HS-27A (cell line): ENCODE results near the gene CD27.
"Not testable (repeated sequence)": the region's sequence is repeated elsewhere in the genome, so short reads cannot be mapped to it uniquely, and the experiment has no call there.

Experiments
- DNase-seq: peaks from one replicate; pipeline ENCODE4 v3.0.0-alpha.2; 2012; ENCODE audit warnings: low read depth, missing footprints

The CD27 gene

GRCh38 chr12:6444704-6445688 is at the start of gene CD27:
Gene CD27 (plus strand): TSS chr12:6444955. CDS start chr12:6445096, 141 bp downstream.
- DNase-seq, result no peak

GRCh38 chr12:6396031-6396430 is 48.7 kb upstream of the CD27 start:
- DNase-seq, result no peak

GRCh38 chr12:6399884-6400644 is 44.7 kb upstream of the CD27 start:
- DNase-seq, result no peak

- DNase-seq, result no peak
Observed at GRCh38 chr12:6404390-6404789, 40.4 kb upstream of the CD27 start.

- no peak for DNase-seq
Observed at GRCh38 chr12:6405963-6406362, 38.8 kb upstream of the CD27 start.

GRCh38 chr12:6407236-6407954 is 37.4 kb upstream of the CD27 start:
- no peak for DNase-seq

GRCh38 chr12:6416596-6416995 is 28.2 kb upstream of the CD27 start:
- DNase-seq, result no peak

- no peak for DNase-seq
Observed at GRCh38 chr12:6418796-6419195, 26.0 kb upstream of the CD27 start.

- no peak for DNase-seq
Observed at GRCh38 chr12:6420364-6420763, 24.4 kb upstream of the CD27 start.

GRCh38 chr12:6423267-6424007 is 21.3 kb upstream of the CD27 start:
- peak; percentile 89 for DNase-seq

- DNase-seq, result no peak
Observed at GRCh38 chr12:6424008-6424347, 20.8 kb upstream of the CD27 start.

GRCh38 chr12:6424866-6425265 is 19.9 kb upstream of the CD27 start:
- no peak for DNase-seq

GRCh38 chr12:6425590-6426531 is 18.9 kb upstream of the CD27 start:
- DNase-seq, result no peak

- DNase-seq, result no peak
Observed at GRCh38 chr12:6426882-6427671, 17.7 kb upstream of the CD27 start.

- not testable (repeated sequence) for DNase-seq
Observed at GRCh38 chr12:6427796-6428195, 17.0 kb upstream of the CD27 start.

- DNase-seq, result no peak
Observed at GRCh38 chr12:6428326-6428725, 16.4 kb upstream of the CD27 start.

- DNase-seq, result peak; percentile 94
Observed at GRCh38 chr12:6430124-6430989, 14.4 kb upstream of the CD27 start.

- DNase-seq, result no peak
Observed at GRCh38 chr12:6432991-6433390, 11.8 kb upstream of the CD27 start.
